ENCODE results near the gene TIMM10. TPM values are rescaled to one million over a fixed set of nuclear protein-coding genes. Genes with fewer than 3 reads are reported as not detected.
A peak's percentile ranks its signal among the peaks of the same experiment; 100 is the strongest.

The TIMM10 gene
- total and polyA plus RNA-seq, 4 donors: 30.8 to 71.1 (median 37.3) TPM

DNA sequence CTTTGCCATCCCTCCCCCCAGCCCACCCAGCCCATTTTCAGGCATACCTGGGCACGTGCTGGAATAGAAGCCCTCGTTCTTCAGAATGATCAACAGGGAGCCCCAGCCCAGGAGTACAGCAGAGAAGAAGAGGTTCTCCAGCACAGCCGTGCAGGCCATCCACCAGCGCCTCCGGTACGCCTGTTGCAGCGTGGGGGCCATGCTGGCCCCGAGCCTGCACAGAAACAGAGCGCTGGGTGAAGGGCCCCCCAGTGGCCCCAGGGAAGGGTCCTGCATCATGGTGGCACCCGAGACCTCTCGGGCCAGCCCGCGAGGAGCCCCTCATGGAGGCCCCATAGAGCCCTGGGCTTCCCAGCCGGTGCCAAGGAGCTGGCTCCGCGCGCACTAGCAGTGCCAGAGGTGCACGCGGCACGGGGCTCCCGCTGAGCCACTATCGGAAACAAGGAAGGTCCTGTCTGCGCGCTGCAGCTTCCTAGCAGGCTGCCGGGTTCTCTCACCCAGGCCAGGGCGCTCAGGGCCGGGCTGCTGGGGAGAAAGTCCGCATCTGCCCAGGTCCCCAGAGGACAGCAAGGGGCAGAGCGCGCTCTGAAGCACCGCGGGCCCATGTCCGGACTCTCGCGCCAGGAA lies 16.5 kb downstream of the TIMM10 start:
- intact Hi-C loops (cut with DNase I): no loop called here
- no peaks in the 10 kb centered on the region for H3K27me3 ChIP-seq (ENCODE audit: control insufficient read depth in 1 of 2, insufficient read depth in 2 of 2, low read length in 1 of 2)
- peak overlapping the region in 1 of 2 donors; percentile 3 for H3K27ac ChIP-seq (ENCODE audit: low read depth in 1 of 2, low read length in 2 of 2)
- DNase-seq (peak; percentile 74 to 84), ATAC-seq (ENCODE audit: low FRiP score) (peak; percentile 67)
- 7 to 8% methylated on average over 29 to 35 of the region's 35 CpGs for WGBS, 2 donors
- H3K9me3 ChIP-seq (ENCODE audit: control insufficient read depth, low read length): no peaks in the 10 kb centered on the region
- H3K36me3 ChIP-seq (ENCODE audit: control insufficient read depth in 1 of 2, insufficient read depth in 2 of 2, low read length in 1 of 2): no peaks in the 10 kb centered on the region
- no peaks in the 10 kb centered on the region for H3K4me1 ChIP-seq (ENCODE audit: control insufficient read depth in 1 of 2, insufficient read depth in 2 of 2, low read length in 2 of 2)
- H3K4me3 ChIP-seq (ENCODE audit: low read length in 2 of 2): peak overlapping the region; percentile 68 to 73

DNA sequence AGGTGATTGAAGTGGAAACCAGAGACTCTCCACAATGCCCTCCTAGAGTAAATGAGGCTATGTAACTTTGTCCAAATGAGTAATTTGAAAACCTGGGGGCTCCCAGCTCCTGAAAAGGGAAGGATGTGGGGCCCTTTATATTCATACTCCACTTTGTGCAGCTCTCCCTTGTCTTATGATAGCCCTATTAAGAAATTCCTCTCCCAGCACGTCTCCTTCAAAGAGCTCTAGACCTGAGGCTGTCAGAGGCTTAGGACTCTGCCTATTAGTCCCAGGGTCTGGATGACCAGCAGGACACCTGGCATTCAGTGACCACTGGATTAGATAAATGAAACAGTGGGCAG lies 17.1 kb downstream of the TIMM10 start:
- WGBS, 2 donors: 18 to 30% methylated on average over 1 of the region's 1 CpG
- intact Hi-C loops (cut with DNase I): no loop called here
- no peak for ATAC-seq (ENCODE audit: low FRiP score)

DNA sequence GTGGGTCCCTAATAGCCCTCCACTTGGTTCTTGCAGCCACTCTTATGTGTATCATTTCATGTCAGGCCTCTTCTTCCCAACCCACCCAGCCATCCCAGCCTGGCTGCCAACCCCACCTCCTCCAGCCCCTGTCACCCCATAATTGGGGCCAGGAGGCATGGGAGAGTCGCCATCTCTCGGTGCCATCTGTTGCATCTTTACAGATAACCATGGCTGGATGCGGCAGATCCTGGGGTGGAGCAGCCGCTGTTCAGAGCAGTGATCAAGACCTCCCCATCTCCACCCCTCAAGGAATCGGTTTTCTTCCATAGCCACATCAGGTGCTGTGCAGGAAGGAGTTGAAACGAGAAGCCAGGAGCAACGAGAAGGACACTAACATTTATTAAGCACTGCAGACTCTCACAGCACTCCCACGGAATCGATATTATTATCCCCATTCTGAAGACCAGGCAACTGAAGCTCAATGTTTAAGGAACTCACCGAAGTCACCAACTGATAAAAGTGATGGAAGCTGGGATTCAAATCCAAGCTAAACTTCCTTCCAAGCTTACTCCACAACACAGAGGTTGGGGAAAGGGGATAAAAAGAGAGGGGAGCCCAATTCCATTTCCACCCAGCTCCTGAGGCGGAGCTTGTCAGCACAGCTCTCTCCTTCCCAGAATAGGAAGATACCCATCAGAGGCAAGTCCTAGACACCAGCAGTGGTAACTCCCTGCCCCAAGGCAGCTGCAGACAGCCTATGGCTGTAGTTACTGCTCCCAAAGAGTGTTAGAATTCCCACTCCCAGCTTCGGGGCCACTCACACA lies 17.7 kb downstream of the TIMM10 start:
- 87 to 88% methylated on average over 12 of the region's 12 CpGs for WGBS, 2 donors
- no peaks in the 10 kb centered on the region for H3K9me3 ChIP-seq (ENCODE audit: control insufficient read depth, low read length)
- H3K27me3 ChIP-seq (ENCODE audit: control insufficient read depth in 1 of 2, insufficient read depth in 2 of 2, low read length in 1 of 2): no peaks in the 10 kb centered on the region
- H3K27ac ChIP-seq (ENCODE audit: low read depth in 1 of 2, low read length in 2 of 2): no peak overlapping the region
- no peak overlapping the region for H3K4me3 ChIP-seq (ENCODE audit: low read length in 2 of 2)
- DNase-seq (peak in 1 of 2 donors; percentile 31), ATAC-seq (ENCODE audit: low FRiP score) (no peak)
- no peaks in the 10 kb centered on the region for H3K4me1 ChIP-seq (ENCODE audit: control insufficient read depth in 1 of 2, insufficient read depth in 2 of 2, low read length in 2 of 2)
- H3K36me3 ChIP-seq (ENCODE audit: control insufficient read depth in 1 of 2, insufficient read depth in 2 of 2, low read length in 1 of 2): no peaks in the 10 kb centered on the region
- intact Hi-C loops (cut with DNase I): no loop called here

More for the DNA sequence above, 17.1 kb downstream of the TIMM10 start:
- Histone ChIP-seq H3K36me3 (ENCODE audit: control insufficient read depth in 1 of 2, insufficient read depth in 2 of 2, low read length in 1 of 2) (no peaks in the 10 kb centered on the region), H3K9me3 (ENCODE audit: control insufficient read depth, low read length) (no peaks in the 10 kb centered on the region), H3K27ac (ENCODE audit: low read depth in 1 of 2, low read length in 2 of 2) (no peak overlapping the region), H3K4me1 (ENCODE audit: control insufficient read depth in 1 of 2, insufficient read depth in 2 of 2, low read length in 2 of 2) (no peaks in the 10 kb centered on the region), H3K4me3 (ENCODE audit: low read length in 2 of 2) (no peak overlapping the region), H3K27me3 (ENCODE audit: control insufficient read depth in 1 of 2, insufficient read depth in 2 of 2, low read length in 1 of 2) (no peaks in the 10 kb centered on the region)
- DNase-seq: no peak

DNA sequence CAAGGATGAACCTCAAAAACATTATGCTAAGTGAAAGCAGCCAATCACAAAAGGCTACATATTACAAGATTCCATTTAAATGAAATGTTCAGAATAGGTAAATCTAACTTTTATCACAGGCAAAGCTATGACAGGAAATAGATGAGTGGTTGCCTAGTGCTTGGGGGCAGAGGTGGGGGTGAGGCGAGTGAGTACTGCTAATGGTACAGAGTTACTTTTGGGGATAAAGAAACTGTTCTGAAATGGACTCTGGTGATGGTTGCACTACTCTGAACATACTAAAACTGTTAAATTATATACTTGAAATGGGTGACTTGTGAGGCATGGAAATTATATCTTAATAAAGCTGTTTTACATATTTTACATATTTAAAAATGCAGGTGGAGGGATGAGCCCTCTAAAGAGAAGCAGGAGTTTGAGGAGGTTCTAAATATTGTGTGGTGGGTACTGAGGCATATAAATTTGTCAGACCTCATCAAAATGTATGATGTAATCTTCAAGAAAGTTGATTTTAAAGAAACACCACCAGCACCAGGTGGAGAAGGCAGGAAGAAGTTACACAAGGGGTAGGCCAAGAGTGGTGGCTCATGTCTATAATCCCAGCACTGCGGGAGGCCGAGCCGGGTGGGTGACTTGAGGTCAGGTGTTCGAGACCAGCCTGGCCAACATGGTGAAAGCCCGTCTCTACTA lies 18.7 kb downstream of the TIMM10 start:
- no peak for DNase-seq
- H3K27me3 ChIP-seq (ENCODE audit: control insufficient read depth in 1 of 2, insufficient read depth in 2 of 2, low read length in 1 of 2): no peaks in the 10 kb centered on the region
- 91 to 93% methylated on average over 6 of the region's 6 CpGs for WGBS, 2 donors
- intact Hi-C loops (cut with DNase I): no loop called here
- no peak overlapping the region for H3K4me3 ChIP-seq (ENCODE audit: low read length in 2 of 2)
- no peak for ATAC-seq (ENCODE audit: low FRiP score)
- H3K36me3 ChIP-seq (ENCODE audit: control insufficient read depth in 1 of 2, insufficient read depth in 2 of 2, low read length in 1 of 2): no peaks in the 10 kb centered on the region
- no peaks in the 10 kb centered on the region for H3K4me1 ChIP-seq (ENCODE audit: control insufficient read depth in 1 of 2, insufficient read depth in 2 of 2, low read length in 2 of 2)
- no peaks in the 10 kb centered on the region for H3K9me3 ChIP-seq (ENCODE audit: control insufficient read depth, low read length)
- no peak overlapping the region for H3K27ac ChIP-seq (ENCODE audit: low read depth in 1 of 2, low read length in 2 of 2)

DNA sequence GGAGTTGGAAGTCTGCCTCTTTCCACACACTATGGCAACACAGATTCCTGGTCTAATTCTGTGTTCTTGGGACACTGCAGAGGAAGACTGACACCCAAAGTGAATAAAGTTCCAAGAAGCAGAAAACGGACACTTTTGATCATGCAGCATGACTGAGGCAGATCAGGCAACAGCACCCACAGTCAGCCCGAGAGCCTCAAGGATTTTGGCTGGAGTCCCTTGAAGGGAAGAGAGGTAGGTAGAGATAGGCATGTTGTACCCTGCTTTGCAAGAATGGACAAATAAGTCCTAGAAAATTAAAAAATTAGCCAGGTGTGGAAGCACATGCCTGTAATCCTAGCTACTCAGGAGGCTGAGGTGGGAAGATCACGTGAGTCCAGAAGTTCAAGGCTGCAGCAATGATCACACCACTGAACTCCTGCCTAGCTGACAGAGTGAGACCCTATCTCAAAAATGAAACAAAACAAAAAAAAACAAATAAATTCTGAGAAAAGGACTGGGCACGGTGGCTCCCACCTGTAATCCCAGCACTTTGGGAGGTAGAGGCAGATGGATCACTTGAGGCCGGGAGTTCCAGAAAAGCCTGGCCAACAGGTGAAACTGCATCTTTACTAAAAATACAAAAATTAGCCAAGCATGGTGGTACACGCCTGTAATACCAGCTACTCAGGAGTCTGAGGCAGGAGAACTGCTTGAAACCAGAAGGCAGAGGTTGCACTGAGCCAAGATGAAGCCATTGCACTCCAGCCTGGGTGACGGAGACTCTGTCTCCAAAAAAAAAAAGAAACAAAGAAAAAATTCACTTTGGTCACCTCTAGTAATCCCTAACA lies 22.0 kb downstream of the TIMM10 start:
- H3K4me3 ChIP-seq (ENCODE audit: low read length in 2 of 2): no peak overlapping the region
- intact Hi-C loops (cut with DNase I): no loop called here
- H3K4me1 ChIP-seq (ENCODE audit: control insufficient read depth in 1 of 2, insufficient read depth in 2 of 2, low read length in 2 of 2): no peaks in the 10 kb centered on the region
- no peaks in the 10 kb centered on the region for H3K36me3 ChIP-seq (ENCODE audit: control insufficient read depth in 1 of 2, insufficient read depth in 2 of 2, low read length in 1 of 2)
- H3K27ac ChIP-seq (ENCODE audit: low read depth in 1 of 2, low read length in 2 of 2): no peak overlapping the region
- ATAC-seq (ENCODE audit: low FRiP score) (no peak), DNase-seq (peak in 1 of 2 donors; percentile 3)
- WGBS, 2 donors: 84 to 86% methylated on average over 7 of the region's 7 CpGs
- no peaks in the 10 kb centered on the region for H3K9me3 ChIP-seq (ENCODE audit: control insufficient read depth, low read length)
- H3K27me3 ChIP-seq (ENCODE audit: control insufficient read depth in 1 of 2, insufficient read depth in 2 of 2, low read length in 1 of 2): no peaks in the 10 kb centered on the region

DNA sequence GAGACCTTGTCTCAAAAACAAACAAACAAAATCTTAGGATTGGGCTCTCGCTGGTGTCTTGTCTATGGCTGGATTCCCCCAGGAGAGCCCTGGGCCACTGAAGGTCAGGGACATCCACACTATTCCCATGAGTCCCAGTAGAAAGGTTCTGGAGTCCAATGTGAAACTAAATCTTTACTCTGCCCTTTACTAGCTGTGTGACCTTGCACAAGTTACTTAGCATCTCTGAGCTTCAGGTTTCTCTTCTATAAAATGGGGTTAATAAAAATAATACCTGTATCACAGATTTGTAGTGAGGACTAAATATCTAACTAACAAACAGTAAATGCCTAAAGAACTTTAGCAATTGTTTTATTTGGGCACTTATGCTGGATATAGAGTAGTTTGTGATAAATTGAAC lies 24.0 kb downstream of the TIMM10 start:
- no peaks in the 10 kb centered on the region for H3K4me1 ChIP-seq (ENCODE audit: control insufficient read depth in 1 of 2, insufficient read depth in 2 of 2, low read length in 2 of 2)
- H3K27ac ChIP-seq (ENCODE audit: low read depth in 1 of 2, low read length in 2 of 2): no peak overlapping the region
- no peak for ATAC-seq (ENCODE audit: low FRiP score)

DNA sequence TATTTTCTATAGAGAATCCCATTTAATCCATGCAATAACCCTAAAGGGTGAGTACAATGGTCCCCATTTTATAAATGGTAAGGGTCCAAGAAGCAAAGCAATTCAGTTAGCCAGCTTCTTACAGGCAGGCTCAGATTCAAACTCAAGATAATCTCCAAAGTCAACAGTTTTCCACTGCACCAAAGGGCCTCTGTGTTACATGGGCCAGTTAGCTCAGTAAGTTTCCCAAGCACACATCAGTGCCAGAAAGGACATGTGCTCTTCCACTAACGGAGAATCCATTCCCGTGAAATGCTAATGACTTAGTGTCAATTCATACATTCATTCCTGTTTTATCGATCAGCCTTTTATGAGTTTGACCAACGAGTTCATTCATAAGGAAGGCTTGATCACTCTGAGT lies 26.0 kb downstream of the TIMM10 start:
- Histone ChIP-seq H3K9me3 (ENCODE audit: control insufficient read depth, low read length) (no peaks in the 10 kb centered on the region), H3K4me1 (ENCODE audit: control insufficient read depth in 1 of 2, insufficient read depth in 2 of 2, low read length in 2 of 2) (no peaks in the 10 kb centered on the region), H3K4me3 (ENCODE audit: low read length in 2 of 2) (no peak overlapping the region), H3K36me3 (ENCODE audit: control insufficient read depth in 1 of 2, insufficient read depth in 2 of 2, low read length in 1 of 2) (no peaks in the 10 kb centered on the region), H3K27ac (ENCODE audit: low read depth in 1 of 2, low read length in 2 of 2) (no peak overlapping the region), H3K27me3 (ENCODE audit: control insufficient read depth in 1 of 2, insufficient read depth in 2 of 2, low read length in 1 of 2) (no peaks in the 10 kb centered on the region)
- intact Hi-C loops (cut with DNase I): no loop called here
- WGBS, 2 donors: 76 to 93% methylated on average over 4 of the region's 4 CpGs
- DNase-seq: no peak
- no peak for ATAC-seq (ENCODE audit: low FRiP score)

More for the DNA sequence above, 24.0 kb downstream of the TIMM10 start:
- Histone ChIP-seq H3K9me3 (ENCODE audit: control insufficient read depth, low read length) (no peaks in the 10 kb centered on the region), H3K4me3 (ENCODE audit: low read length in 2 of 2) (no peak overlapping the region), H3K27me3 (ENCODE audit: control insufficient read depth in 1 of 2, insufficient read depth in 2 of 2, low read length in 1 of 2) (no peaks in the 10 kb centered on the region), H3K36me3 (ENCODE audit: control insufficient read depth in 1 of 2, insufficient read depth in 2 of 2, low read length in 1 of 2) (no peaks in the 10 kb centered on the region)
- no peak for DNase-seq
- intact Hi-C loops (cut with DNase I): no loop called here
- WGBS, 2 donors: 97 to 100% methylated on average over 1 of the region's 1 CpG

DNA sequence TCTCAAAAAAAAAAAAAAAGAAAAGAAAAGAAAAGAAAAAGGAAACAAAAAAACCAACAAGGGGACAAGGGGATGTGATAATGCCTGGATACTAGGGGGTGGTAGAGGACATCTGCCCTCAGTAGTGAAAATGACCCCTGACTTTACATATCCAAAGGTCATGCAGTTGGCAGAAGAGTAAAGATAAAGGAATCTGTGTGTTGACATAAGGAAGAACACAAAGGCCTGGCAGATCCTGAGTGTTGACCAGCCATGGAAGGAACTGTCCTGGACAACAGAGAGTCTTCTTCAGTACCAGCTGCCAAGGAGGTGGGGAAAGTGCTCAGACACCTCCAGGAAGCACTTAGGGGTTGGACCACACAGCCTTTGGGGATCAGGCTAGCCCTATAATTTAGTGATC lies 27.7 kb downstream of the TIMM10 start:
- Histone ChIP-seq H3K4me1 (ENCODE audit: control insufficient read depth in 1 of 2, insufficient read depth in 2 of 2, low read length in 2 of 2) (no peaks in the 10 kb centered on the region), H3K36me3 (ENCODE audit: control insufficient read depth in 1 of 2, insufficient read depth in 2 of 2, low read length in 1 of 2) (no peaks in the 10 kb centered on the region), H3K27ac (ENCODE audit: low read depth in 1 of 2, low read length in 2 of 2) (no peak overlapping the region), H3K27me3 (ENCODE audit: control insufficient read depth in 1 of 2, insufficient read depth in 2 of 2, low read length in 1 of 2) (no peaks in the 10 kb centered on the region), H3K9me3 (ENCODE audit: control insufficient read depth, low read length) (no peaks in the 10 kb centered on the region), H3K4me3 (ENCODE audit: low read length in 2 of 2) (no peak overlapping the region)
- intact Hi-C loops (cut with DNase I): no loop called here
- ATAC-seq (ENCODE audit: low FRiP score) (no peak), DNase-seq (no peak)

All from aorta (tissue), 5 donors.